IMR-90 (cell line): ENCODE measurements around the gene ANKRD52. TPM values are rescaled to one million over a fixed set of nuclear protein-coding genes. Genes with fewer than 3 reads are reported as not detected.

ENCODE experiments used
- ATAC-seq: fragments of 200-7000 bp; cut with Tn5 transposase; 2 replicates; pipeline ENCODE4 v1.9.1; 2020; ENCODE audit warnings: low read depth, mild to moderate bottlenecking, moderate library complexity
- BruUV-seq: library from RNA; stranded (reverse); fragments of 400-500 nt; replicated peaks from 2 replicates; lab custom pipeline; 2021; lab: Mats Ljungman, UMichigan
- CTCF ChIA-PET: fragments of 300-600 bp; formaldehyde crosslinking; extraction: SDS; loops from one replicate; lab custom pipeline; 2021; ENCODE audit warnings: antibody characterized with exemption; lab: Yijun Ruan, JAX
- POLR2A ChIA-PET: fragments of 300-600 bp; sonication (Branson Sonifier 250); formaldehyde crosslinking; loops from one replicate; lab custom pipeline; 2022; ENCODE audit warnings: antibody characterized with exemption; ENCODE audit not compliant: unreplicated experiment; lab: Charles Lee
- DNase-seq: peaks from one replicate; pipeline ENCODE4 v3.0.0; 2013
- H2AFZ ChIP-seq: replicated peaks from 2 replicates; pipeline ENCODE3; 2013; ENCODE audit warnings: low read length, mild to moderate bottlenecking; ENCODE audit not compliant: poor library complexity
- H2AK5ac ChIP-seq: 2 replicates; pipeline ENCODE4 v1.6.1; 2013; ENCODE audit warnings: low read depth, low read length, inconsistent platforms
- H2AK9ac ChIP-seq: replicated peaks from 2 replicates; pipeline ENCODE3; 2013; ENCODE audit warnings: mild to moderate bottlenecking, low read depth, low read length, moderate library complexity; ENCODE audit not compliant: poor library complexity
- H2BK120ac ChIP-seq: 2 replicates; pipeline ENCODE4 v1.6.1; 2013; ENCODE audit warnings: low read depth, low read length, inconsistent platforms
- H2BK15ac ChIP-seq: 3 replicates; pipeline ENCODE4 v1.6.1; 2013; ENCODE audit warnings: low read depth, low read length, inconsistent platforms
- H2BK20ac ChIP-seq: 2 replicates; pipeline ENCODE4 v1.6.1; 2013; ENCODE audit warnings: low read depth, mild to moderate bottlenecking, inconsistent platforms, low read length, moderate library complexity
- H2BK5ac ChIP-seq: 2 replicates; pipeline ENCODE4 v1.6.1; 2013; ENCODE audit warnings: mild to moderate bottlenecking, low read depth, low read length, inconsistent platforms; ENCODE audit not compliant: poor library complexity, severe bottlenecking
- H3K14ac ChIP-seq: replicated peaks from 2 replicates; pipeline ENCODE4 v1.6.1; 2013; ENCODE audit warnings: low read depth, low read length, inconsistent platforms
- H3K18ac ChIP-seq: 2 replicates; pipeline ENCODE4 v1.6.1; 2013; ENCODE audit warnings: low read depth, low read length, control low read depth
- H3K23ac ChIP-seq: 2 replicates; pipeline ENCODE4 v1.6.1; 2013; ENCODE audit warnings: low read depth, low read length, inconsistent platforms
- H3K27ac ChIP-seq: 2 replicates; pipeline ENCODE4 v1.5.1; 2013; ENCODE audit warnings: mild to moderate bottlenecking, control low read depth, low read length; ENCODE audit not compliant: insufficient read depth
- H3K27me3 ChIP-seq: 2 replicates; pipeline ENCODE4 v1.6.1; 2013; ENCODE audit warnings: low read length; ENCODE audit not compliant: control insufficient read depth, insufficient read depth
- H3K36me3 ChIP-seq: 2 replicates; pipeline ENCODE4 v1.6.1; 2013; ENCODE audit warnings: low read length, mixed read lengths; ENCODE audit not compliant: control insufficient read depth, insufficient read depth
- H3K4ac ChIP-seq: 2 replicates; pipeline ENCODE4 v1.6.1; 2013; ENCODE audit warnings: low read depth, low read length, inconsistent platforms
- H3K4me1 ChIP-seq: 2 replicates; pipeline ENCODE4 v1.6.1; 2013; ENCODE audit warnings: low read length, mixed read lengths; ENCODE audit not compliant: control insufficient read depth, insufficient read depth
- H3K4me2 ChIP-seq: 2 replicates; pipeline ENCODE4 v1.6.1; 2013; ENCODE audit warnings: low read depth, mild to moderate bottlenecking, control low read depth, low read length, moderate library complexity
- H3K4me3 ChIP-seq: 2 replicates; pipeline ENCODE4 v1.5.1; 2013; ENCODE audit warnings: low read depth, mild to moderate bottlenecking, control low read depth, low read length, moderate library complexity; ENCODE audit not compliant: insufficient read depth
- H3K56ac ChIP-seq: 2 replicates; pipeline ENCODE4 v1.6.1; 2013; ENCODE audit warnings: low read length, inconsistent platforms; ENCODE audit not compliant: insufficient read depth; ENCODE audit errors: extremely low read depth
- H3K79me1 ChIP-seq, 2 experiments: 2 replicates each; pipeline ENCODE4 v1.6.1; 2013; ENCODE audit warnings: low read length in 2 of 2, inconsistent platforms in 1 of 2, low read depth in 1 of 2
- H3K9ac ChIP-seq: 2 replicates; pipeline ENCODE4 v1.6.1; 2013; ENCODE audit warnings: low read depth, low read length, control low read depth
- H3K9me1 ChIP-seq: 2 replicates; pipeline ENCODE4 v1.6.1; 2013; ENCODE audit warnings: low read length, inconsistent platforms; ENCODE audit not compliant: insufficient read depth
- H3K9me3 ChIP-seq: 2 replicates; pipeline ENCODE4 v1.6.1; 2013; ENCODE audit warnings: low read length; ENCODE audit not compliant: control insufficient read depth, insufficient read depth
- H4K20me1 ChIP-seq: 2 replicates; pipeline ENCODE4 v1.6.1; 2013; ENCODE audit warnings: low read length, inconsistent platforms; ENCODE audit not compliant: insufficient read depth
- H4K5ac ChIP-seq: 2 replicates; pipeline ENCODE4 v1.6.1; 2013; ENCODE audit warnings: mild to moderate bottlenecking, low read depth, low read length, control low read depth
- H4K8ac ChIP-seq, 2 experiments: 2 replicates each; pipeline ENCODE4 v1.6.1; 2013; ENCODE audit warnings: low read depth in 2 of 2, low read length in 2 of 2, control low read depth in 1 of 2, inconsistent platforms in 1 of 2
- H4K91ac ChIP-seq: 2 replicates; pipeline ENCODE4 v1.6.1; 2013; ENCODE audit warnings: low read depth, low read length, inconsistent platforms; ENCODE audit not compliant: insufficient read depth
- BHLHE40 ChIP-seq: fragments of 150-350 bp; IDR thresholded peaks from 2 replicates; pipeline ENCODE4 v1.6.1; 2016; ENCODE audit warnings: mild to moderate bottlenecking, low read depth, low read length
- CEBPB ChIP-seq: IDR thresholded peaks from 2 replicates; pipeline ENCODE4 v1.6.1; 2012; ENCODE audit warnings: low read depth, low read length, improper control_type of control experiment
- CHD1 ChIP-seq: IDR thresholded peaks from 2 replicates; pipeline ENCODE4 v1.6.1; 2012; ENCODE audit warnings: low read depth, low read length, improper control_type of control experiment
- CTCF ChIP-seq: conservative IDR thresholded peaks from 2 replicates; pipeline ENCODE4 v1.5.1; 2012; ENCODE audit warnings: mild to moderate bottlenecking, low read depth, low read length, improper control_type of control experiment
- ELK1 ChIP-seq: fragments of 150-350 bp; IDR thresholded peaks from 2 replicates; pipeline ENCODE4 v1.6.1; 2016; ENCODE audit warnings: low read depth, mild to moderate bottlenecking, low read length, moderate library complexity, borderline replicate concordance
- FOS ChIP-seq: fragments of 150-350 bp; IDR thresholded peaks from 2 replicates; pipeline ENCODE4 v1.6.1; 2016; ENCODE audit warnings: low read depth, low read length
- MAFK ChIP-seq: IDR thresholded peaks from 2 replicates; pipeline ENCODE4 v1.6.1; 2012; ENCODE audit warnings: low read depth, low read length, improper control_type of control experiment
- MAZ ChIP-seq: IDR thresholded peaks from 2 replicates; pipeline ENCODE4 v1.6.1; 2012; ENCODE audit warnings: low read depth, mild to moderate bottlenecking, low read length, improper control_type of control experiment, moderate library complexity, borderline replicate concordance
- MXI1 ChIP-seq: IDR thresholded peaks from 2 replicates; pipeline ENCODE4 v1.6.1; 2012; ENCODE audit warnings: low read depth, mild to moderate bottlenecking, low read length, moderate library complexity, borderline replicate concordance
- NFE2L2 ChIP-seq: fragments of 150-350 bp; IDR thresholded peaks from 2 replicates; pipeline ENCODE4 v1.6.1; 2016; ENCODE audit warnings: low read depth, mild to moderate bottlenecking, low read length
- RAD21 ChIP-seq: IDR thresholded peaks from 2 replicates; pipeline ENCODE4 v1.6.1; 2012; ENCODE audit warnings: low read length, improper control_type of control experiment
- RFX5 ChIP-seq: IDR thresholded peaks from 2 replicates; pipeline ENCODE4 v1.8.0; 2012; ENCODE audit warnings: low read depth, mild to moderate bottlenecking, low read length, moderate library complexity
- SMC3 ChIP-seq: fragments of 150-350 bp; IDR thresholded peaks from 2 replicates; pipeline ENCODE4 v1.6.1; 2016; ENCODE audit warnings: low read depth, mild to moderate bottlenecking, antibody characterized with exemption, low read length, moderate library complexity
- WGBS, 2 experiments: methylation state at CpG; one replicate each; pipeline versions ENCODE4 v1.1.5 to v1.1.7; 2013; ENCODE audit warnings: missing lambda C conversion rate in 2 of 2; ENCODE audit not compliant: insufficient read length in 1 of 2; ENCODE audit errors: extremely low coverage in 2 of 2; 5-methylcytosine and 5-hydroxymethylcytosine counted together
- dilution Hi-C: fragments of 300-500 bp; cut with HindIII; formaldehyde crosslinking; loops from one replicate; pipeline ENCODE4 v1.14.3; 2018; ENCODE audit warnings: low sequenced_read_pairs; ENCODE audit not compliant: unreplicated experiment
- in situ Hi-C: fragments of 300-500 bp; cut with MboI; formaldehyde crosslinking; loops from 3 replicates; pipeline ENCODE4 v1.14.3; 2019; ENCODE audit warnings: low sequenced_read_pairs, inconsistent platforms, mixed read lengths
- intact Hi-C: fragments of 100-400 bp; cut with micrococcal nuclease; formaldehyde crosslinking; loops from 2 replicates; pipeline ENCODE4 v1.10.0; 2022
- polyA plus RNA-seq, 3 experiments: library from polyadenylated mRNA; depleted of rRNA; stranded (reverse); fragments of >200 nt; gene quantifications; 2 replicates each; pipeline ENCODE4 v1.2.3, GENCODE V29; 2012; ENCODE audit warnings: low replicate concordance in 1 of 3
- total RNA-seq: library from RNA; depleted of rRNA; stranded (reverse); fragments of >200 nt; gene quantifications from 2 replicates; pipeline ENCODE4 v1.2.3, GENCODE V29; 2012

The ANKRD52 gene
- total and polyA plus RNA-seq, 2 of the 4 experiments (the other 2 are of a cell fraction), result 15.4 to 35.9 TPM

GRCh38 chr12:56231184-56231582, 27.0 kb downstream of the ANKRD52 start:
- no CpG with 5 or more reads among the region's 11 CpGs for WGBS, 2 experiments
- no peaks in the 10 kb centered on the region for H3K9me3 ChIP-seq
- no peak overlapping the region for H2BK15ac ChIP-seq
- no peak overlapping the region for H2AK5ac ChIP-seq
- H3K79me1 ChIP-seq, result peaks cover 0 to 2% of the 10 kb centered on the region in 2 experiments; a peak in 1 of 4 replicates
- no peak overlapping the region for H4K91ac ChIP-seq
- H3K56ac ChIP-seq, result no peak overlapping the region
- no peak overlapping the region for H3K14ac ChIP-seq
- H2AK9ac ChIP-seq, result no peak overlapping the region
- no peak overlapping the region for H3K27ac ChIP-seq
- no peak overlapping the region for H3K4me2 ChIP-seq
- H4K20me1 ChIP-seq, result peaks cover 3% of the 10 kb centered on the region; the same call in 1 of the 2 replicates
- no peak for TF ChIP-seq BHLHE40
- TF ChIP-seq ELK1, result no peak
- no peak for TF ChIP-seq RAD21
- TF ChIP-seq MAZ, result no peak
- TF ChIP-seq SMC3, result no peak
- TF ChIP-seq CHD1, result no peak
- no peak for TF ChIP-seq FOS
- no peak for TF ChIP-seq NFE2L2
- no peak for TF ChIP-seq CEBPB
- no peak for TF ChIP-seq MXI1
- TF ChIP-seq RFX5, result no peak
- TF ChIP-seq MAFK, result no peak
- no peak for TF ChIP-seq CTCF
- DNase-seq (no peak), ATAC-seq (no peak)
- no peak overlapping the region for H4K8ac ChIP-seq
- H2BK20ac ChIP-seq, result no peak overlapping the region
- H3K18ac ChIP-seq, result no peak overlapping the region
- ChIA-PET CTCF (no interaction called here), POLR2A (interaction anchor here (0.5 to 1.1 kb wide), 2 partner anchors 9 to 111 kb away, joined by 3 to 4 read pairs; partner anchors contain the start of gene RNF41)
- dilution Hi-C loops (no loop called here), in situ Hi-C loops (no loop called here), intact Hi-C loops (no loop called here)
- H3K4ac ChIP-seq, result no peak overlapping the region
- no TSS peak for BruUV-seq
- no peak overlapping the region for H2BK5ac ChIP-seq
- 0 out of 2 replicates have a peak, but pooled peaks cover 3% of the 10 kb centered on the region for H3K9me1 ChIP-seq
- H2AFZ ChIP-seq, result no peak overlapping the region
- H3K27me3 ChIP-seq, result no peaks in the 10 kb centered on the region
- H3K36me3 ChIP-seq, result peaks cover 7% of the 10 kb centered on the region
- H2BK120ac ChIP-seq, result no peak overlapping the region
- H4K5ac ChIP-seq, result no peak overlapping the region
- H3K4me1 ChIP-seq, result no peaks in the 10 kb centered on the region
- H3K4me3 ChIP-seq, result no peak overlapping the region
- no peak overlapping the region for H3K23ac ChIP-seq
- no peak overlapping the region for H3K9ac ChIP-seq
